Astrocyte (in vitro differentiated cells and primary cell): Measurements from ENCODE around the gene PTPMT1. TPM values are rescaled to one million over a fixed set of nuclear protein-coding genes. Genes with fewer than 3 reads are reported as not detected.
A peak's percentile ranks its signal among the peaks of the same experiment; 100 is the strongest.
"Not testable (repeated sequence)": the region's sequence is repeated elsewhere in the genome, so short reads cannot be mapped to it uniquely, and the experiment has no call there.

Experiments used
- DNase-seq: peaks from one replicate; pipeline ENCODE4 v3.0.0-alpha.2; 2010; ENCODE audit warnings: low read depth
- FAIRE-seq: peaks from 2 replicates; lab custom pipeline; 2011; peaks lifted over from hg19 to GRCh38; lab: Jason Lieb, UNC
- H2AFZ ChIP-seq: 2 replicates; pipeline ENCODE4 v1.6.0; 2012; ENCODE audit warnings: low read depth, low read length, inconsistent platforms
- H3K27ac ChIP-seq: 2 replicates; pipeline ENCODE4 v1.5.1; 2011; ENCODE audit warnings: low read depth, low read length, inconsistent platforms
- H3K27me3 ChIP-seq: 2 replicates; pipeline ENCODE4 v1.6.0; 2011; ENCODE audit warnings: low read length, inconsistent platforms; ENCODE audit not compliant: insufficient read depth
- H3K36me3 ChIP-seq: 2 replicates; pipeline ENCODE4 v1.5.1; 2011; ENCODE audit warnings: low read length, inconsistent platforms; ENCODE audit not compliant: insufficient read depth
- H3K4me1 ChIP-seq: 2 replicates; pipeline ENCODE4 v1.5.1; 2011; ENCODE audit warnings: low read length, inconsistent platforms; ENCODE audit not compliant: insufficient read depth
- H3K4me2 ChIP-seq: 2 replicates; pipeline ENCODE4 v1.6.0; 2012; ENCODE audit warnings: low read length, inconsistent platforms
- H3K4me3 ChIP-seq: 2 replicates; pipeline ENCODE4 v1.5.1; 2011; ENCODE audit warnings: low read depth, mild to moderate bottlenecking, low read length, inconsistent platforms; ENCODE audit not compliant: insufficient read depth
- H3K79me2 ChIP-seq: 2 replicates; pipeline ENCODE4 v1.6.0; 2012; ENCODE audit warnings: mild to moderate bottlenecking, low read length, inconsistent platforms; ENCODE audit not compliant: insufficient read depth
- H3K9ac ChIP-seq: 2 replicates; pipeline ENCODE4 v1.6.0; 2012; ENCODE audit warnings: mild to moderate bottlenecking, low read length, inconsistent platforms
- H3K9me3 ChIP-seq: 2 replicates; pipeline ENCODE4 v1.5.1; 2012; ENCODE audit warnings: low read depth, mild to moderate bottlenecking, low read length, inconsistent platforms; ENCODE audit not compliant: insufficient read depth
- H4K20me1 ChIP-seq: 2 replicates; pipeline ENCODE4 v1.6.0; 2012; ENCODE audit warnings: low read length, inconsistent platforms; ENCODE audit not compliant: insufficient read depth
- H3K27ac Mint-ChIP-seq: one replicate; pipeline ENCODE4 v1.8.0; 2021; ENCODE audit warnings: mild to moderate bottlenecking, mixed read lengths; ENCODE audit not compliant: unreplicated experiment
- H3K27me3 Mint-ChIP-seq: one replicate; pipeline ENCODE4 v1.8.0; 2021; ENCODE audit warnings: low read depth, mixed read lengths; ENCODE audit not compliant: unreplicated experiment
- H3K36me3 Mint-ChIP-seq: one replicate; pipeline ENCODE4 v1.8.0; 2021; ENCODE audit warnings: low read depth, mixed read lengths; ENCODE audit not compliant: unreplicated experiment
- H3K4me1 Mint-ChIP-seq: one replicate; pipeline ENCODE4 v1.8.0; 2021; ENCODE audit warnings: low read depth, mixed read lengths; ENCODE audit not compliant: unreplicated experiment
- H3K4me3 Mint-ChIP-seq: one replicate; pipeline ENCODE4 v1.8.0; 2021; ENCODE audit warnings: mild to moderate bottlenecking, moderate library complexity, mixed read lengths; ENCODE audit not compliant: unreplicated experiment
- H3K9me3 Mint-ChIP-seq: one replicate; pipeline ENCODE4 v1.8.0; 2021; ENCODE audit warnings: mild to moderate bottlenecking, mixed read lengths; ENCODE audit not compliant: unreplicated experiment
- CTCF ChIP-seq: IDR thresholded peaks from 2 replicates; pipeline ENCODE4 v1.5.1; 2011; ENCODE audit warnings: low read depth, mild to moderate bottlenecking, inconsistent platforms, low read length, moderate library complexity; ENCODE audit not compliant: insufficient read depth
- EZH2 ChIP-seq: IDR thresholded peaks from 2 replicates; pipeline ENCODE4 v1.6.1; 2012; ENCODE audit warnings: mild to moderate bottlenecking, low read length, inconsistent platforms; ENCODE audit not compliant: insufficient read depth
- total RNA-seq: library from RNA; stranded (reverse); gene quantifications from 2 replicates; pipeline ENCODE4 v1.2.1, GENCODE V29; 2021

The PTPMT1 gene
- total RNA-seq, 1 donor from 2014 or later: 32.4 TPM

- Histone ChIP-seq H3K9me3 (no peaks in the 10 kb centered on the region), H3K36me3 (no peaks in the 10 kb centered on the region), H3K79me2 (peaks cover 55% of the 10 kb centered on the region), H3K9ac (peak within 1 kb of the TSS; percentile 95), H2AFZ (peak within 1 kb of the TSS; percentile 99), H3K4me2 (peak within 1 kb of the TSS; percentile 97), H3K27ac (peak within 1 kb of the TSS; percentile 83), H4K20me1 (peaks cover 45% of the 10 kb centered on the region), H3K4me1 (peaks cover 6% of the 10 kb centered on the region), H3K4me3 (peak within 1 kb of the TSS; percentile 83), H3K27me3 (no peaks in the 10 kb centered on the region)
- Mint-ChIP-seq H3K9me3 (no peaks in the 10 kb centered on the region), H3K27me3 (no peaks in the 10 kb centered on the region), H3K36me3 (peaks cover 5% of the 10 kb centered on the region), H3K27ac (peak within 1 kb of the TSS; percentile 99), H3K4me1 (peaks cover 13% of the 10 kb centered on the region), H3K4me3 (peak within 1 kb of the TSS; percentile 99)
- FAIRE-seq (no peak), DNase-seq (peak; percentile 63)
- TF ChIP-seq CTCF (peak; percentile 57), EZH2 (no peak)
Measured at GRCh38 chr11:47552566-47553405, 12.6 kb upstream of the PTPMT1 start, which contains the start of gene CELF1. CELF1 (minus strand) TSS chr11:47553132; CDS start chr11:47499523, 53,609 bp downstream.

- H3K27me3 Mint-ChIP-seq: no peaks in the 10 kb centered on the region
- Histone ChIP-seq H3K9ac (peak overlapping the region; percentile 77), H3K79me2 (peaks cover 49% of the 10 kb centered on the region), H3K36me3 (no peaks in the 10 kb centered on the region), H3K27ac (peak overlapping the region; percentile 47), H3K27me3 (no peaks in the 10 kb centered on the region), H3K9me3 (no peaks in the 10 kb centered on the region), H4K20me1 (peaks cover 39% of the 10 kb centered on the region), H3K4me3 (peak overlapping the region; percentile 76), H3K4me1 (peaks cover 6% of the 10 kb centered on the region), H3K4me2 (peak overlapping the region; percentile 97), H2AFZ (peak overlapping the region; percentile 99)
- DNase-seq (no peak), FAIRE-seq (no peak)
- TF ChIP-seq CTCF (no peak), EZH2 (no peak)
- no peaks in the 10 kb centered on the region for H3K9me3 Mint-ChIP-seq
- H3K27ac Mint-ChIP-seq: peak overlapping the region; percentile 10
- peaks cover 13% of the 10 kb centered on the region for H3K4me1 Mint-ChIP-seq
- peak overlapping the region; percentile 78 for H3K4me3 Mint-ChIP-seq
- peaks cover 5% of the 10 kb centered on the region for H3K36me3 Mint-ChIP-seq
Measured at GRCh38 chr11:47553406-47553743, 12.0 kb upstream of the PTPMT1 start.

- H3K4me3 ChIP-seq, H3K4me3 Mint-ChIP-seq, H3K27ac ChIP-seq, H3K9ac ChIP-seq, H3K36me3 Mint-ChIP-seq, H3K9me3 ChIP-seq, H3K9me3 Mint-ChIP-seq, H3K4me1 ChIP-seq, H3K4me2 ChIP-seq, DNase-seq, H3K4me1 Mint-ChIP-seq, H3K27ac Mint-ChIP-seq, H4K20me1 ChIP-seq, H3K27me3 Mint-ChIP-seq, H3K27me3 ChIP-seq, FAIRE-seq, H3K36me3 ChIP-seq, H2AFZ ChIP-seq: not testable (repeated sequence)
- H3K79me2 ChIP-seq: peaks cover 12% of the 10 kb centered on the region
Measured at GRCh38 chr11:47557004-47557403, 8.4 kb upstream of the PTPMT1 start.
